H9 (cell line): ENCODE results near the gene SLC45A1. TPM values are rescaled to one million over a fixed set of nuclear protein-coding genes. Genes with fewer than 3 reads are reported as not detected.

Experiments used
- DNase-seq: peaks from one replicate; pipeline ENCODE4 v3.0.0-alpha.2; 2017
- H2AFZ ChIP-seq: one replicate; pipeline ENCODE4 v1.6.1; 2013; ENCODE audit warnings: mild to moderate bottlenecking, low read length, control low read depth, moderate library complexity
- H2AK5ac ChIP-seq: 2 replicates; pipeline ENCODE4 v1.6.1; 2013; ENCODE audit warnings: low read length, control low read depth, mixed read lengths; ENCODE audit not compliant: insufficient read length
- H2BK120ac ChIP-seq: one replicate; pipeline ENCODE4 v1.6.1; 2013; ENCODE audit warnings: low read depth, mild to moderate bottlenecking, low read length, control low read depth, inconsistent platforms; ENCODE audit not compliant: poor library complexity, severe bottlenecking
- H2BK12ac ChIP-seq: 2 replicates; pipeline ENCODE4 v1.6.1; 2013; ENCODE audit warnings: low read length, control low read depth, mixed read lengths, low read depth; ENCODE audit not compliant: insufficient read length
- H2BK15ac ChIP-seq: 2 replicates; pipeline ENCODE4 v1.6.1; 2013; ENCODE audit warnings: low read depth, low read length, control low read depth
- H2BK20ac ChIP-seq: one replicate; pipeline ENCODE4 v1.6.1; 2013; ENCODE audit warnings: low read depth, mild to moderate bottlenecking, low read length, control low read depth, inconsistent platforms; ENCODE audit not compliant: poor library complexity, severe bottlenecking
- H2BK5ac ChIP-seq: 2 replicates; pipeline ENCODE4 v1.6.1; 2013; ENCODE audit warnings: low read length, control low read depth, mixed read lengths; ENCODE audit not compliant: insufficient read length
- H3K14ac ChIP-seq: 2 replicates; pipeline ENCODE4 v1.6.1; 2013; ENCODE audit warnings: low read length, control low read depth; ENCODE audit not compliant: insufficient read depth
- H3K18ac ChIP-seq: 2 replicates; pipeline ENCODE4 v1.6.1; 2013; ENCODE audit warnings: low read depth, mild to moderate bottlenecking, mixed read lengths, low read length, control low read depth; ENCODE audit not compliant: insufficient read length
- H3K23ac ChIP-seq: 2 replicates; pipeline ENCODE4 v1.6.1; 2013; ENCODE audit warnings: low read length, control low read depth, mixed read lengths, low read depth; ENCODE audit not compliant: insufficient read length
- H3K23me2 ChIP-seq: 2 replicates; pipeline ENCODE4 v1.6.1; 2013; ENCODE audit warnings: low read depth, mild to moderate bottlenecking, mixed read lengths, low read length, control low read depth; ENCODE audit not compliant: insufficient read length, poor library complexity, severe bottlenecking
- H3K27ac ChIP-seq: 2 replicates; pipeline ENCODE4 v1.5.1; 2013; ENCODE audit warnings: low read length, control low read depth, mixed read lengths, low read depth; ENCODE audit not compliant: insufficient read length
- H3K27me3 ChIP-seq: 2 replicates; pipeline ENCODE4 v1.6.1; 2013; ENCODE audit warnings: low read length, control low read depth, inconsistent platforms; ENCODE audit not compliant: insufficient read depth
- H3K4ac ChIP-seq: 2 replicates; pipeline ENCODE4 v1.6.1; 2013; ENCODE audit warnings: low read depth, mild to moderate bottlenecking, control low read depth, inconsistent platforms, low read length, moderate library complexity
- H3K4me1 ChIP-seq: 2 replicates; pipeline ENCODE4 v1.6.1; 2013; ENCODE audit warnings: low read length, control low read depth, inconsistent platforms; ENCODE audit not compliant: insufficient read depth
- H3K4me2 ChIP-seq: 2 replicates; pipeline ENCODE4 v1.6.1; 2013; ENCODE audit warnings: low read length, control low read depth, mixed read lengths; ENCODE audit not compliant: insufficient read length, insufficient read depth
- H3K56ac ChIP-seq: 2 replicates; pipeline ENCODE4 v1.6.1; 2013; ENCODE audit warnings: low read depth, mild to moderate bottlenecking, mixed read lengths, low read length, control low read depth; ENCODE audit not compliant: insufficient read length
- H3K79me1 ChIP-seq: 2 replicates; pipeline ENCODE4 v1.6.1; 2013; ENCODE audit warnings: low read depth, mild to moderate bottlenecking, moderate library complexity, low read length, control low read depth, inconsistent platforms; ENCODE audit not compliant: insufficient read depth, poor library complexity, severe bottlenecking
- H3K79me2 ChIP-seq: 2 replicates; pipeline ENCODE4 v1.6.1; 2013; ENCODE audit warnings: low read length, control low read depth, inconsistent platforms; ENCODE audit not compliant: insufficient read depth
- H3K9ac ChIP-seq: 2 replicates; pipeline ENCODE4 v1.6.1; 2013; ENCODE audit warnings: low read length, control low read depth, mixed read lengths; ENCODE audit not compliant: insufficient read length; ENCODE audit errors: extremely low read depth
- H3K9me3 ChIP-seq: one replicate; pipeline ENCODE4 v1.6.1; 2013; ENCODE audit warnings: low read depth, low read length, inconsistent platforms; ENCODE audit not compliant: control insufficient read depth
- H3T11ph ChIP-seq: one replicate; pipeline ENCODE4 v1.6.1; 2013; ENCODE audit warnings: mild to moderate bottlenecking, low read length, control low read depth, inconsistent platforms
- H4K20me1 ChIP-seq: one replicate; pipeline ENCODE4 v1.6.1; 2013; ENCODE audit not compliant: control insufficient read depth, insufficient read length, insufficient read depth
- H4K5ac ChIP-seq: 2 replicates; pipeline ENCODE4 v1.6.1; 2013; ENCODE audit warnings: low read depth, mild to moderate bottlenecking, mixed read lengths, low read length, control low read depth; ENCODE audit not compliant: insufficient read length
- H4K8ac ChIP-seq: replicated peaks from 2 replicates; pipeline ENCODE4 v1.6.1; 2013; ENCODE audit warnings: low read length, control low read depth, mixed read lengths, low read depth; ENCODE audit not compliant: insufficient read length
- H4K91ac ChIP-seq: 2 replicates; pipeline ENCODE4 v1.6.1; 2013; ENCODE audit warnings: low read depth, mild to moderate bottlenecking, moderate library complexity, mixed read lengths, low read length, control low read depth; ENCODE audit not compliant: insufficient read length
- H3K27ac Mint-ChIP-seq, 3 experiments: 2 replicates in 2 of 3; 3 replicates in 1 of 3; pipeline ENCODE4 v1.8.0; 2020 to 2021; ENCODE audit warnings: mixed read lengths in 3 of 3, mild to moderate bottlenecking in 1 of 3, moderate library complexity in 1 of 3
- H3K27me3 Mint-ChIP-seq: 2 replicates; pipeline ENCODE4 v1.8.0; 2021; ENCODE audit warnings: low read depth, mild to moderate bottlenecking, moderate library complexity, mixed read lengths
- H3K36me3 Mint-ChIP-seq, 3 experiments: 2 replicates in 2 of 3; 3 replicates in 1 of 3; pipeline ENCODE4 v1.8.0; 2020 to 2021; ENCODE audit warnings: low read depth in 3 of 3, mixed read lengths in 3 of 3; ENCODE audit not compliant: insufficient read depth in 1 of 3
- H3K4me1 Mint-ChIP-seq, 2 experiments: 2 replicates each; pipeline ENCODE4 v1.8.0; 2020; ENCODE audit warnings: mixed read lengths in 2 of 2
- H3K4me3 Mint-ChIP-seq, 2 experiments: 2 replicates in 1 of 2; 3 replicates in 1 of 2; pipeline ENCODE4 v1.8.0; 2020 to 2021; ENCODE audit warnings: mild to moderate bottlenecking in 2 of 2, mixed read lengths in 2 of 2, moderate library complexity in 1 of 2
- H3K9me3 Mint-ChIP-seq, 2 experiments: 2 replicates in 1 of 2; 3 replicates in 1 of 2; pipeline ENCODE4 v1.8.0; 2020; ENCODE audit warnings: mild to moderate bottlenecking in 2 of 2, mixed read lengths in 2 of 2, moderate library complexity in 1 of 2
- WGBS: extraction: QIAGEN DNeasy Blood & Tissue Kit; methylation state at CpG from one replicate; pipeline ENCODE4 v1.1.7; 2013; ENCODE audit warnings: missing lambda C conversion rate, low lambda C conversion rate, mixed read lengths; ENCODE audit not compliant: insufficient read length; ENCODE audit errors: extremely low coverage; 5-methylcytosine and 5-hydroxymethylcytosine counted together
- total RNA-seq: library from RNA; stranded (reverse); gene quantifications from 2 replicates; pipeline ENCODE4 v1.2.1, GENCODE V29; 2021
- TF ChIP-seq, protein P1 (sequence below): fragments of 200-600 bp; sonication (generic); conservative IDR thresholded peaks from 3 replicates; pipeline ENCODE4 v1.8.0; 2021; ENCODE audit warnings: antibody characterized with exemption, mild to moderate bottlenecking

SLC45A1 gene
- total RNA-seq, 1 experiment from 2014 or later: 0.63 TPM

GRCh38 chr1:8377271-8377981 lies 59.5 kb downstream of the SLC45A1 start:
- Histone ChIP-seq H3K9me3 (no peaks in the 10 kb centered on the region), H3K56ac (no peak overlapping the region), H3K23ac (no peak overlapping the region), H2AFZ (no peak overlapping the region), H3K9ac (no peak overlapping the region), H3K27me3 (no peaks in the 10 kb centered on the region), H3K79me2 (peaks cover 2% of the 10 kb centered on the region; the same call in 1 of the 2 replicates), H3K79me1 (peaks cover 9% of the 10 kb centered on the region), H2BK120ac (no peak overlapping the region), H4K20me1 (no peaks in the 10 kb centered on the region), H2BK15ac (no peak overlapping the region), H3K18ac (no peak overlapping the region), H2BK5ac (no peak overlapping the region), H2AK5ac (no peak overlapping the region), H3K4me2 (no peak overlapping the region), H2BK12ac (no peak overlapping the region), H2BK20ac (no peak overlapping the region), H3K23me2 (no peaks in the 10 kb centered on the region), H4K5ac (no peak overlapping the region), H4K8ac (no peak overlapping the region), H3K27ac (no peak overlapping the region), H4K91ac (no peak overlapping the region), H3T11ph (no peak overlapping the region), H3K4me1 (peaks cover 3% of the 10 kb centered on the region; the same call in 1 of the 2 replicates), H3K4ac (no peak overlapping the region), H3K14ac (no peak overlapping the region)
- Mint-ChIP-seq H3K9me3 (no peaks in the 10 kb centered on the region), H3K27me3 (no peaks in the 10 kb centered on the region), H3K36me3 (peaks cover 3 to 5% (median 5%) of the 10 kb centered on the region in 3 experiments; a peak in 4 of 7 replicates), H3K27ac (no peak overlapping the region), H3K4me1 (peaks cover 66 to 71% of the 10 kb centered on the region in 2 experiments), H3K4me3 (no peak overlapping the region)
- 100% methylated on average over 1 of the region's 17 CpGs for WGBS
- TF ChIP-seq, protein P1, sequence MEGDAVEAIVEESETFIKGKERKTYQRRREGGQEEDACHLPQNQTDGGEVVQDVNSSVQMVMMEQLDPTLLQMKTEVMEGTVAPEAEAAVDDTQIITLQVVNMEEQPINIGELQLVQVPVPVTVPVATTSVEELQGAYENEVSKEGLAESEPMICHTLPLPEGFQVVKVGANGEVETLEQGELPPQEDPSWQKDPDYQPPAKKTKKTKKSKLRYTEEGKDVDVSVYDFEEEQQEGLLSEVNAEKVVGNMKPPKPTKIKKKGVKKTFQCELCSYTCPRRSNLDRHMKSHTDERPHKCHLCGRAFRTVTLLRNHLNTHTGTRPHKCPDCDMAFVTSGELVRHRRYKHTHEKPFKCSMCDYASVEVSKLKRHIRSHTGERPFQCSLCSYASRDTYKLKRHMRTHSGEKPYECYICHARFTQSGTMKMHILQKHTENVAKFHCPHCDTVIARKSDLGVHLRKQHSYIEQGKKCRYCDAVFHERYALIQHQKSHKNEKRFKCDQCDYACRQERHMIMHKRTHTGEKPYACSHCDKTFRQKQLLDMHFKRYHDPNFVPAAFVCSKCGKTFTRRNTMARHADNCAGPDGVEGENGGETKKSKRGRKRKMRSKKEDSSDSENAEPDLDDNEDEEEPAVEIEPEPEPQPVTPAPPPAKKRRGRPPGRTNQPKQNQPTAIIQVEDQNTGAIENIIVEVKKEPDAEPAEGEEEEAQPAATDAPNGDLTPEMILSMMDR: no peak
- no peak for DNase-seq
